H1 (cell line): ENCODE measurements around the gene POC1B. TPM values are rescaled to one million over a fixed set of nuclear protein-coding genes. Genes with fewer than 3 reads are reported as not detected.

Source experiments
- CTCF ChIA-PET: fragments of 300-600 bp; sonication (Branson Sonifier 250); formaldehyde crosslinking; loops from one replicate; lab custom pipeline; 2021; ENCODE audit not compliant: partially characterized antibody; lab: Charles Lee
- POLR2A ChIA-PET: fragments of 300-600 bp; sonication (Branson Sonifier 250); formaldehyde crosslinking; loops from one replicate; lab custom pipeline; 2021; ENCODE audit warnings: inconsistent platforms; ENCODE audit not compliant: partially characterized antibody; lab: Charles Lee
- DNase-seq, 2 experiments: peaks; one replicate each; pipeline versions ENCODE4 v3.0.0 to v3.0.0-alpha.2; 2010 to 2022; ENCODE audit warnings: low spot score in 2 of 2, low read depth in 1 of 2, mixed read lengths in 1 of 2
- FAIRE-seq: peaks from 2 replicates; lab custom pipeline; 2011; peaks lifted over from hg19 to GRCh38; lab: Jason Lieb, UNC
- H2AFZ ChIP-seq: 2 replicates; pipeline ENCODE4 v1.8.1; 2012; ENCODE audit warnings: low read length, inconsistent platforms
- H2AK5ac ChIP-seq: 2 replicates; pipeline ENCODE4 v1.6.1; 2013; ENCODE audit warnings: low read depth, low read length
- H2BK120ac ChIP-seq: replicated peaks from 2 replicates; pipeline ENCODE3; 2013; ENCODE audit warnings: low read depth, low read length, inconsistent platforms
- H2BK12ac ChIP-seq: 2 replicates; pipeline ENCODE4 v1.6.1; 2013; ENCODE audit warnings: low read depth, low read length
- H2BK15ac ChIP-seq: 2 replicates; pipeline ENCODE4 v1.6.1; 2013; ENCODE audit warnings: low read length
- H2BK20ac ChIP-seq: 2 replicates; pipeline ENCODE4 v1.6.1; 2013; ENCODE audit warnings: low read length
- H2BK5ac ChIP-seq: 2 replicates; pipeline ENCODE4 v1.6.1; 2013; ENCODE audit warnings: low read depth, low read length
- H3K14ac ChIP-seq: 2 replicates; pipeline ENCODE4 v1.6.1; 2013; ENCODE audit warnings: inconsistent platforms; ENCODE audit not compliant: insufficient read length
- H3K18ac ChIP-seq: 2 replicates; pipeline ENCODE4 v1.6.1; 2013; ENCODE audit warnings: low read length; ENCODE audit errors: extremely low read depth
- H3K23ac ChIP-seq: 2 replicates; pipeline ENCODE4 v1.6.1; 2013; ENCODE audit warnings: inconsistent platforms; ENCODE audit not compliant: insufficient read length
- H3K23me2 ChIP-seq: 2 replicates; pipeline ENCODE4 v1.6.1; 2013; ENCODE audit warnings: low read depth, low read length
- H3K27ac ChIP-seq: 2 replicates; pipeline ENCODE4 v1.6.1; 2011; ENCODE audit warnings: low read depth, low read length, inconsistent platforms
- H3K27me3 ChIP-seq, 4 experiments: replicated peaks in 1 of 4; 1 replicate in 1 of 4; 2 replicates in 3 of 4; pipeline versions ENCODE4 v1.6.1 to v1.8.1; 2011 to 2013; ENCODE audit warnings: low read length in 3 of 4, mild to moderate bottlenecking in 3 of 4, inconsistent platforms in 2 of 4, mixed read lengths in 2 of 4, moderate library complexity in 1 of 4; ENCODE audit not compliant: control insufficient read depth in 3 of 4, insufficient read depth in 3 of 4; ENCODE audit errors: extremely low read depth in 1 of 4
- H3K36me3 ChIP-seq, 4 experiments: 2 replicates each; pipeline versions ENCODE4 v1.6.1 to v1.8.1; 2011 to 2013; ENCODE audit warnings: mild to moderate bottlenecking in 4 of 4, low read length in 3 of 4, moderate library complexity in 2 of 4, control low read depth in 1 of 4, inconsistent platforms in 1 of 4; ENCODE audit not compliant: insufficient read depth in 4 of 4, control insufficient read depth in 2 of 4
- H3K4ac ChIP-seq: replicated peaks from 2 replicates; pipeline ENCODE3; 2013; ENCODE audit warnings: low read length, low read depth, mixed read lengths, inconsistent platforms; ENCODE audit not compliant: insufficient read length
- H3K4me1 ChIP-seq, 4 experiments: replicated peaks in 1 of 4; 1 replicate in 1 of 4; 2 replicates in 3 of 4; pipeline versions ENCODE4 v1.6.1 to v1.8.1; 2011 to 2013; ENCODE audit warnings: low read length in 3 of 4, inconsistent platforms in 2 of 4, mixed read lengths in 1 of 4; ENCODE audit not compliant: insufficient read depth in 4 of 4, control insufficient read depth in 3 of 4
- H3K4me2 ChIP-seq, 2 experiments: 2 replicates each; pipeline versions ENCODE4 v1.6.1 to v1.8.1; 2011 to 2013; ENCODE audit warnings: low read depth in 2 of 2, low read length in 2 of 2, control low read depth in 1 of 2, inconsistent platforms in 1 of 2, mild to moderate bottlenecking in 1 of 2; ENCODE audit not compliant: insufficient read depth in 1 of 2
- H3K4me3 ChIP-seq, 4 experiments: fragments of 200-600, 300-600 bp in 1 of 4; sonication (generic), shearing (Covaris generic), sonication (Bioruptor Twin) in 1 of 4; 2 replicates each; pipeline versions ENCODE4 v1.5.1 to v1.8.1; 2011 to 2016; ENCODE audit warnings: low read length in 4 of 4, low read depth in 3 of 4, control low read depth in 2 of 4, inconsistent platforms in 2 of 4, mild to moderate bottlenecking in 2 of 4, mixed read lengths in 1 of 4, moderate library complexity in 1 of 4; ENCODE audit not compliant: insufficient read depth in 2 of 4; ENCODE audit errors: extremely low read depth in 1 of 4
- H3K56ac ChIP-seq: replicated peaks from 2 replicates; pipeline ENCODE3; 2013; ENCODE audit warnings: low read depth, mild to moderate bottlenecking, mixed read lengths, low read length, inconsistent platforms; ENCODE audit not compliant: insufficient read length
- H3K79me1 ChIP-seq: 2 replicates; pipeline ENCODE4 v1.6.1; 2013; ENCODE audit warnings: low read depth, low read length, control low read depth
- H3K79me2 ChIP-seq, 2 experiments: 2 replicates each; pipeline versions ENCODE4 v1.6.1 to v1.8.1; 2012 to 2013; ENCODE audit warnings: low read length in 2 of 2, mild to moderate bottlenecking in 2 of 2, inconsistent platforms in 1 of 2; ENCODE audit not compliant: insufficient read depth in 2 of 2, control insufficient read depth in 1 of 2
- H3K9ac ChIP-seq, 4 experiments: replicated peaks in 1 of 4; 1 replicate in 1 of 4; 2 replicates in 3 of 4; pipeline versions ENCODE4 v1.6.1 to v1.8.1; 2011 to 2013; ENCODE audit warnings: low read depth in 3 of 4, low read length in 3 of 4, control low read depth in 2 of 4, mild to moderate bottlenecking in 2 of 4, moderate library complexity in 2 of 4, inconsistent platforms in 1 of 4; ENCODE audit errors: extremely low read depth in 1 of 4
- H3K9me3 ChIP-seq, 2 experiments: 2 replicates each; pipeline versions ENCODE4 v1.6.1 to v1.8.1; 2012 to 2013; ENCODE audit warnings: mild to moderate bottlenecking in 2 of 2, moderate library complexity in 2 of 2, control low read depth in 1 of 2, inconsistent platforms in 1 of 2, low read depth in 1 of 2, low read length in 1 of 2, mixed read lengths in 1 of 2; ENCODE audit not compliant: insufficient read depth in 2 of 2
- H4K20me1 ChIP-seq, 2 experiments: replicated peaks in 1 of 2; 2 replicates each; pipeline versions ENCODE3 to v1.8.1; 2011 to 2013; ENCODE audit warnings: inconsistent platforms in 2 of 2, low read length in 2 of 2, mild to moderate bottlenecking in 1 of 2; ENCODE audit not compliant: insufficient read depth in 2 of 2, control insufficient read depth in 1 of 2
- H4K5ac ChIP-seq: 2 replicates; pipeline ENCODE4 v1.6.1; 2013; ENCODE audit warnings: low read length, low read depth, mixed read lengths, inconsistent platforms; ENCODE audit not compliant: insufficient read length
- H4K8ac ChIP-seq: 2 replicates; pipeline ENCODE4 v1.8.0; 2013; ENCODE audit warnings: mild to moderate bottlenecking, moderate library complexity, low read length, inconsistent platforms; ENCODE audit not compliant: insufficient read depth; ENCODE audit errors: extremely low read depth
- H4K91ac ChIP-seq: replicated peaks from 2 replicates; pipeline ENCODE3; 2013; ENCODE audit warnings: low read length, mixed read lengths, inconsistent platforms; ENCODE audit not compliant: insufficient read length
- BCL11A ChIP-seq, 2 experiments: IDR thresholded peaks; one replicate each; pipeline ENCODE4 v1.6.1; 2011; ENCODE audit warnings: low read depth in 2 of 2, low read length in 2 of 2, mild to moderate bottlenecking in 2 of 2
- EGR1 ChIP-seq: IDR thresholded peaks from 2 replicates; pipeline ENCODE4 v1.6.1; 2011; ENCODE audit warnings: low read depth, low read length, borderline replicate concordance
- FOSL1 ChIP-seq: IDR thresholded peaks from 2 replicates; pipeline ENCODE4 v1.6.1; 2011; ENCODE audit warnings: mild to moderate bottlenecking, low read depth, low read length, moderate library complexity; ENCODE audit not compliant: insufficient read depth
- KDM5A ChIP-seq: fragments of 200-600 bp; IDR thresholded peaks from 2 replicates; pipeline ENCODE4 v1.7.1; 2012; ENCODE audit warnings: mild to moderate bottlenecking, low read length, inconsistent platforms, mixed read lengths
- POU5F1 ChIP-seq: IDR thresholded peaks from 2 replicates; pipeline ENCODE4 v1.6.1; 2011; ENCODE audit warnings: low read depth, mild to moderate bottlenecking, low read length, moderate library complexity
- RAD21 ChIP-seq, 2 experiments: IDR thresholded peaks in 1 of 2; conservative IDR thresholded peaks in 1 of 2; 2 replicates each; pipeline ENCODE4 v1.6.1; 2011; ENCODE audit warnings: low read depth in 2 of 2, low read length in 2 of 2, improper control_type of control experiment in 1 of 2, inconsistent platforms in 1 of 2, mild to moderate bottlenecking in 1 of 2, moderate library complexity in 1 of 2
- TAF1 ChIP-seq: IDR thresholded peaks from 2 replicates; pipeline ENCODE4 v1.6.1; 2011; ENCODE audit warnings: mild to moderate bottlenecking, low read depth, low read length
- WGBS, 2 experiments: shearing (Covaris generic) in 1 of 2; methylation state at CpG; one replicate each; pipeline versions ENCODE4 v1.1.6 to v1.1.7; 2013 to 2015; ENCODE audit warnings: low lambda C conversion rate in 2 of 2, mixed read lengths in 2 of 2, inconsistent platforms in 1 of 2, low coverage in 1 of 2, missing lambda C conversion rate in 1 of 2; ENCODE audit not compliant: insufficient replicate concordance in 2 of 2, insufficient coverage in 1 of 2, insufficient read length in 1 of 2; ENCODE audit errors: extremely low coverage in 1 of 2, missing lambda C conversion rate in 1 of 2; 5-methylcytosine and 5-hydroxymethylcytosine counted together
- polyA plus RNA-seq, 7 experiments: library from polyadenylated mRNA; depleted of rRNA in 3 of 7; stranded (reverse) in 5 of 7; unstranded in 2 of 7; fragments of >200 nt in 5 of 7; fragments of 200-250 nt in 2 of 7; gene quantifications; 1 replicate in 5 of 7; 2 replicates in 1 of 7; 4 replicates in 1 of 7; pipeline versions ENCODE4 v1.2.1 to v1.2.3, GENCODE V29; 2011 to 2013; ENCODE audit warnings: missing spikeins in 2 of 7, mixed read lengths in 2 of 7
- total RNA-seq: library from RNA; stranded (reverse); fragmentation: NEBNext Ultra II Directional; extraction: Animal tissue kit (Norgen Biotek cat#: 25700); gene quantifications from 2 replicates; pipeline ENCODE4 v1.2.1, GENCODE V29; 2021
- TF ChIP-seq, protein P1 (sequence below): IDR thresholded peaks from 2 replicates; pipeline ENCODE4 v1.6.1; 2012; ENCODE audit warnings: low read length, inconsistent platforms
- TF ChIP-seq, protein P2 (sequence below): IDR thresholded peaks from 2 replicates; pipeline ENCODE4 v1.6.1; 2011; ENCODE audit warnings: low read depth, mild to moderate bottlenecking, low read length; ENCODE audit not compliant: insufficient read depth

Gene POC1B
- total and polyA plus RNA-seq, 2 of the 8 experiments (the other 6 are each of a cell fraction or from before 2014, with no cell fraction given): 7.5 to 16.3 TPM

DNA sequence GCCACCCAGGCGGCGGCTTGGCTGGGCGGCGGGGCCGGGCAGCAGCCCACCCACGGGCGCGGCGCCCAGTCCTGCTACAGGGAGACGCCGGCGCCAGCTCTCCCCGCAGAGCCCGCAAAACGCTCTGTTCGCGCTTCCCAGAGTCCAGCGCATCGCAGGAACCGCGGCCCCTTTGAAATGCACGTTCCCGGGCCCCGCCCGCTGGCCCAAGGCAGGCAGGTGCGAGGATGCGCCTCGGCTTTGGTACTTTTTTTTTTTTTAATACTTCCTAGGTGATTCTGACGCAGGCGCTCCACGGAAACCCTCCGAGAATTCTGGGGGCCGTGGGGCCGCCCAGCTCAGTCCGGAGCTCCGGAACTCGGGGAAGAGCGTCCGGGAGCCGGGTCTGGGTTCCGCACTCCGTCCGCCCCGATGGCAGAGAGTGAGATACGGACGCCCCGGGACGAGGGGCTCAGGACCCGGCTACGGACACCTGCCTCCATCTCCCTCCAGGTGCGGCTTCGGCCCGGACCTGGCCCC is 483 bp downstream of the POC1B start:
- Histone ChIP-seq H3K4ac (no peak overlapping the region), H3K18ac (no peak overlapping the region), H3K4me1 (peaks cover 0 to 3% (median 1%) of the 10 kb centered on the region in 4 experiments; a peak in 2 of 7 replicates), H3K79me2 (0 out of 4 replicates have a peak, but pooled peaks cover 0 to 10% of the 10 kb centered on the region in 2 experiments), H3K79me1 (no peaks in the 10 kb centered on the region; the same call in 1 of the 2 replicates), H3K23ac (no peak overlapping the region), H2BK5ac (0 out of 2 replicates have a peak overlapping the region, but pooled peaks have one; percentile 80), H3K4me3 (peak overlapping the region; percentile 76 to 92 (median 84)), H3K23me2 (peaks cover 13% of the 10 kb centered on the region), H4K8ac (no peak overlapping the region; the same call in none of the 2 replicates), H3K9ac (peak overlapping the region in 2 of 4 experiments; percentile 35 to 40; a peak in 3 of 7 replicates), H2BK20ac (no peak overlapping the region), H3K27ac (no peak overlapping the region), H2BK12ac (no peak overlapping the region), H3K36me3 (peaks cover 0 to 3% (median 0%) of the 10 kb centered on the region in 4 experiments; a peak in 1 of 8 replicates), H3K56ac (no peak overlapping the region), H3K27me3 (no peaks in the 10 kb centered on the region), H4K20me1 (no peaks in the 10 kb centered on the region), H2BK120ac (no peak overlapping the region), H3K14ac (no peak overlapping the region), H3K4me2 (peak overlapping the region; percentile 59 to 83), H4K91ac (no peak overlapping the region), H2AFZ (0 out of 2 replicates have a peak overlapping the region, but pooled peaks have one; percentile 100), H4K5ac (no peak overlapping the region), H2BK15ac (no peak overlapping the region), H3K9me3 (no peaks in the 10 kb centered on the region), H2AK5ac (no peak overlapping the region)
- peak in 1 of 2 experiments; percentile 78 for DNase-seq
- no peak for FAIRE-seq
- CTCF ChIA-PET: interaction anchor here (0.6 to 11.1 kb wide), 17 partner anchors 10 to 870 kb away, joined by 3 to 96 read pairs (median 5); no protein-coding TSS in a partner anchor
- POLR2A ChIA-PET: interaction anchor here (0.6 to 2.1 kb wide), 6 partner anchors 12 to 423 kb away, joined by 3 to 7 read pairs (median 5); partner anchors contain the start of genes ATP2B1 and DUSP6
- WGBS, 2 experiments: 1% methylated on average over 41 of the region's 53 CpGs; no CpG with 5 or more reads in 1 of the 2 experiments
- TF ChIP-seq, protein P1, sequence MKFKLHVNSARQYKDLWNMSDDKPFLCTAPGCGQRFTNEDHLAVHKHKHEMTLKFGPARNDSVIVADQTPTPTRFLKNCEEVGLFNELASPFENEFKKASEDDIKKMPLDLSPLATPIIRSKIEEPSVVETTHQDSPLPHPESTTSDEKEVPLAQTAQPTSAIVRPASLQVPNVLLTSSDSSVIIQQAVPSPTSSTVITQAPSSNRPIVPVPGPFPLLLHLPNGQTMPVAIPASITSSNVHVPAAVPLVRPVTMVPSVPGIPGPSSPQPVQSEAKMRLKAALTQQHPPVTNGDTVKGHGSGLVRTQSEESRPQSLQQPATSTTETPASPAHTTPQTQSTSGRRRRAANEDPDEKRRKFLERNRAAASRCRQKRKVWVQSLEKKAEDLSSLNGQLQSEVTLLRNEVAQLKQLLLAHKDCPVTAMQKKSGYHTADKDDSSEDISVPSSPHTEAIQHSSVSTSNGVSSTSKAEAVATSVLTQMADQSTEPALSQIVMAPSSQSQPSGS: no peak
- no peak for TF ChIP-seq KDM5A
- no peak for TF ChIP-seq TAF1
- no peak for TF ChIP-seq EGR1
- no peak for TF ChIP-seq FOSL1
- TF ChIP-seq, protein P2, sequence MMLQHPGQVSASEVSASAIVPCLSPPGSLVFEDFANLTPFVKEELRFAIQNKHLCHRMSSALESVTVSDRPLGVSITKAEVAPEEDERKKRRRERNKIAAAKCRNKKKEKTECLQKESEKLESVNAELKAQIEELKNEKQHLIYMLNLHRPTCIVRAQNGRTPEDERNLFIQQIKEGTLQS: no peak
- no peak for TF ChIP-seq BCL11A (IDR thresholded peaks at IDR 0.05; ENCODE audit: low read depth in 2 of 2, low read length in 2 of 2)
- 0 out of 2 replicates have a peak, but pooled peaks have one; percentile 46 for TF ChIP-seq POU5F1
- TF ChIP-seq RAD21 (IDR thresholded peaks at IDR 0.05 in 1 of 2, conservative IDR thresholded peaks at IDR 0.05 in 1 of 2; ENCODE audit: low read depth in 2 of 2, low read length in 2 of 2): no peak
